Measurements from ENCODE around the gene MTG2. TPM values are rescaled to one million over a fixed set of nuclear protein-coding genes. Genes with fewer than 3 reads are reported as not detected.

The MTG2 gene
- total RNA-seq, 2 donors from 2014 or later = 8.8 to 16.5 TPM

DNA sequence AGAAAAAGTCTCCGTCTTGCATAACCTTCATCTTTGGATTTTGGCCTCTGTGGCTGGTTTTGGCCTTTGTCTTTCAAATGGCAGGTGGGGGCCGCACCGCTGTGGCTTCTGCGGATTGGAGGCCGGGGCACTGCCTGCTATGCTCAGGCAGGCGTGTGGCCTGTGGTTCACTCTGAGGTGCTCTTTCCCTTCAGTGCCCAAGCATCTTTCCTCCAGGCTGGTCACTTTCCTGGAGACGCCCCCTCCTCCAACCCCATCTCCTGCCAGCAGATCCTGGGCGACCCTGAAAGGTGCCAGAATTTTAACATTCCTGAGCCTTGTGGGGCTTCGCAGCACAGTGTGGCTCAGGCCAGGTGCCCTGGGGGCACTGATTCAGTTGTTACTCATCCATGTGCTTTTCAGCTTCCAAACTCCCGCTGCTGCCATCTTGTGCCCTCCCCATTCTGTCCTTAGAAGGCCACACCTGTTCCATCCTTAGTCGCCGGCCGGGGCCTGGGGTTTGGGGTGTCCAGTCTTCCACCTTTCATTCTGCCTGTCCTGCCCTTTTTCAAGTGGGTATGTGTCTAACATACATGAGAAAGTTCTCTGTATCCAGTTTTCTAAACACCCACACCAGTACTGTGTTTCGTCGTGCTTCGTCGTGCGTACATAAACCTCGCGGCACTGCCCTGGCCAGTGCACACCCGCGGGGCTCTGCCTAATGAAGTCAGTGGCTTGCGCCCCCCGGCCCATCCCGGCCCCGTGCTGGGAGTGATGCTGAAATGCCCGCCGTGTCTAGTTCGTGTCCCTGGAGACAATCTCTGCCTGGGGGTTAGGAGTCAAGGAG is 27.2 kb upstream of the MTG2 start:
- H3K27me3 ChIP-seq = no peaks in the 10 kb centered on the region
- peaks cover 14% of the 10 kb centered on the region for H3K4me1 ChIP-seq
- peaks cover 0 to 2% of the 10 kb centered on the region in 2 donors for H3K36me3 ChIP-seq (replicated peaks in 1 of 2; ENCODE audit: insufficient read depth in 1 of 2, low read depth in 2 of 2)
- H3K4me3 ChIP-seq = no peak overlapping the region
- H3K27ac ChIP-seq = no peak overlapping the region
- intact Hi-C loops (cut with DNase I) = no loop called here
- ATAC-seq = no peak
- H3K9me3 ChIP-seq = no peaks in the 10 kb centered on the region
- 86 to 89% methylated on average over 29 of the region's 29 CpGs for WGBS, 2 donors
- DNase-seq = no peak
- TF ChIP-seq POLR2A (IDR thresholded peaks at IDR 0.05) = no peak
- TF ChIP-seq, protein P1, sequence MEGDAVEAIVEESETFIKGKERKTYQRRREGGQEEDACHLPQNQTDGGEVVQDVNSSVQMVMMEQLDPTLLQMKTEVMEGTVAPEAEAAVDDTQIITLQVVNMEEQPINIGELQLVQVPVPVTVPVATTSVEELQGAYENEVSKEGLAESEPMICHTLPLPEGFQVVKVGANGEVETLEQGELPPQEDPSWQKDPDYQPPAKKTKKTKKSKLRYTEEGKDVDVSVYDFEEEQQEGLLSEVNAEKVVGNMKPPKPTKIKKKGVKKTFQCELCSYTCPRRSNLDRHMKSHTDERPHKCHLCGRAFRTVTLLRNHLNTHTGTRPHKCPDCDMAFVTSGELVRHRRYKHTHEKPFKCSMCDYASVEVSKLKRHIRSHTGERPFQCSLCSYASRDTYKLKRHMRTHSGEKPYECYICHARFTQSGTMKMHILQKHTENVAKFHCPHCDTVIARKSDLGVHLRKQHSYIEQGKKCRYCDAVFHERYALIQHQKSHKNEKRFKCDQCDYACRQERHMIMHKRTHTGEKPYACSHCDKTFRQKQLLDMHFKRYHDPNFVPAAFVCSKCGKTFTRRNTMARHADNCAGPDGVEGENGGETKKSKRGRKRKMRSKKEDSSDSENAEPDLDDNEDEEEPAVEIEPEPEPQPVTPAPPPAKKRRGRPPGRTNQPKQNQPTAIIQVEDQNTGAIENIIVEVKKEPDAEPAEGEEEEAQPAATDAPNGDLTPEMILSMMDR (IDR thresholded peaks at IDR 0.05) = no peak

GRCh38 chr20:62156254-62156556 is 26.6 kb upstream of the MTG2 start:
- H3K9me3 ChIP-seq = no peaks in the 10 kb centered on the region
- intact Hi-C loops (cut with DNase I) = no loop called here
- DNase-seq = no peak
- H3K27ac ChIP-seq = no peak overlapping the region
- no peaks in the 10 kb centered on the region for H3K27me3 ChIP-seq
- peaks cover 0 to 4% of the 10 kb centered on the region in 2 donors for H3K36me3 ChIP-seq (replicated peaks in 1 of 2; ENCODE audit: insufficient read depth in 1 of 2, low read depth in 2 of 2)
- TF ChIP-seq POLR2A (IDR thresholded peaks at IDR 0.05) = no peak
- WGBS, 2 donors = 67 to 79% methylated on average over 3 of the region's 3 CpGs
- no peak for ATAC-seq
- H3K4me1 ChIP-seq = peaks cover 14% of the 10 kb centered on the region
- H3K4me3 ChIP-seq = no peak overlapping the region

DNA sequence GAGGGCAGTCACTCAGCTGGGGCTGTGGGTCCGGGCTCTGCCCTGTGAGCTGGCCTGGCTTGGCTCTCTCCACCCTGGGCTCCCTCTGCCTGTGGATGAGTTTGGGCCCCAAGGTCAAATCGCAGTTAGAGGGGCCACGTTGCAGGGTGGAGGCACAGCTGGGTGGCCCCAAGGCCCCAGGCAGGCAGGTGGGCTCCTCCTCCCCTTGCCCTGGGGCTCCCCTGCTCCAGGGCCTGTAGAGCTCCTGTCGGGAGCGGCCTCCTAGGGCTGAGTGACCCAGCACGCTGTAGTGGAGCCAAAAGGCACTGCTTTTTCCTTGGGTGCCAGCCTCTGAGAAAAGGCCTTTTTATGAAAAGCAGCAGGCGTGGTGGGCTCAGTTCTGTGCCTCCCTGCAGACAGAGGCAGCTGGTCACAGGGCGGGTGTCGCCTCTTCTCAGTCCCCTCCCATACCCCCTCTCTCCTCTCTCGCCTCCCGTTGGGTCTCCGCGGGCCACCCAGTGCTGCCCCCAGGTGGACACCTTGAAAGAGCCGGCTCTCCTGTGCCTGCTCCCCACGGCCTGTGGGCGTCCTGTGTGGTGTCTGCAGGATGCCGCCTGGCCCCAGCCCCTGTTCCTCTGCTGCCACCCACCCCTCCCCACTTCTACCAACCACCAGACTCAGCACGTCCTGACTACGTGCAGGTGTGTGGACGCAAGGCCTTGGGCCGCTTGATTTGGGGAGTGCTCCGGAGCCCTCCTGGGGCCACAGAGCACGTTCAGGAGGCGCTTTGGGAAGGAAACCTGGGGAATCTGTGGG is 26.0 kb upstream of the MTG2 start:
- DNase-seq (peak; percentile 52 to 70 (median 65)), ATAC-seq (peak; percentile 70)
- Histone ChIP-seq H3K4me3 (no peak overlapping the region), H3K4me1 (peaks cover 14% of the 10 kb centered on the region), H3K9me3 (no peaks in the 10 kb centered on the region), H3K36me3 (replicated peaks in 1 of 2; ENCODE audit: insufficient read depth in 1 of 2, low read depth in 2 of 2) (peaks cover 0 to 8% of the 10 kb centered on the region in 2 donors), H3K27me3 (no peaks in the 10 kb centered on the region), H3K27ac (no peak overlapping the region)
- TF ChIP-seq, protein P1 (IDR thresholded peaks at IDR 0.05) = peak; percentile 58 to 71 (median 63)
- TF ChIP-seq POLR2A (IDR thresholded peaks at IDR 0.05) = no peak
- intact Hi-C loops (cut with DNase I) = no loop called here
- 26 to 34% methylated on average over 13 to 23 of the region's 24 CpGs for WGBS, 2 donors

DNA sequence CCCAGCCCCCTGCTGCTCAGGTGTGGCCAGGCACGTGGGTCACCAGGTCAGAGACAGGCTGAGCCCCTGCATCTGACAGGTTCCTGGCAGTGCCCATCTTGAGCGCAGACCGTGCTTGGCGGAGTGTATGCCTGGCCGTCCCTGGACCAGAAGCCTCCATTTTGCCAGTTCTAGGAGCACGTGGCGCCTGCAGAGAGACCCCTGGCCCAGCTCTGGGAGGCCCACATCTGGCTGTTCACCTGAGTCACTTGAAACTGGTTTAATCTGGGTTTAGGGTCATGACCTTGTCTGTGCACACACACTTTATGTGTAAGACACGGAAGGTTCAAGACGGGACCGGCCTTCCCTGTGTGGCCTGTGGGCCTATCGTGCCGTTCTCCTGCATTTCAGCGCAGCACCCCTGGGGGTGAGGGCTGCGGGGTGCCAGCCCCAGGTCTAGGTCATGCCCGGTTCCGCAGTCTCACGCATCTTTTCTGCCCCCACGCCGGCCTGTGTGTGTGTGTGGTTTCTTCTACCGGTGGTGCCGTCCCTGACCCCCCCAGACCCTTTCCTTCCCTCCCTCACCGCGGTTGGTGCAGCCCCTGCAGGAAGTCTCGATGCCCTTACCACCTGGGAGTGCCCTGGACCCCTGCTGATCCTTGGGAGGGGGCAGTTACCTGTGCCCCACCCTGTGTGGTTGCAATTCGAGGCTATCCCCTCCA is 25.3 kb upstream of the MTG2 start:
- H3K36me3 ChIP-seq (replicated peaks in 1 of 2; ENCODE audit: insufficient read depth in 1 of 2, low read depth in 2 of 2) = peaks cover 0 to 12% of the 10 kb centered on the region in 2 donors
- no peak for ATAC-seq

More for the DNA sequence above, 25.3 kb upstream of the MTG2 start:
- H3K27me3 ChIP-seq = no peaks in the 10 kb centered on the region
- H3K4me3 ChIP-seq = no peak overlapping the region
- intact Hi-C loops (cut with DNase I) = no loop called here
- H3K27ac ChIP-seq = no peak overlapping the region
- H3K9me3 ChIP-seq = no peaks in the 10 kb centered on the region
- TF ChIP-seq, protein P1 (IDR thresholded peaks at IDR 0.05) = no peak
- TF ChIP-seq POLR2A (IDR thresholded peaks at IDR 0.05) = no peak
- 0 to 71% methylated on average over 1 to 24 of the region's 25 CpGs for WGBS, 2 donors
- DNase-seq = no peak
- H3K4me1 ChIP-seq = peaks cover 14% of the 10 kb centered on the region
